K562 (cell line): ENCODE measurements around the gene TXNL1. TPM values are rescaled to one million over a fixed set of nuclear protein-coding genes. Genes with fewer than 3 reads are reported as not detected.
A peak's percentile ranks its signal among the peaks of the same experiment; 100 is the strongest.

Source experiments
- BHLHE40 ChIP-seq: IDR thresholded peaks from 2 replicates; pipeline ENCODE4 v1.6.1; 2011; ENCODE audit warnings: low read length, improper control_type of control experiment
- BMI1 ChIP-seq: fragments of 150-350 bp; IDR thresholded peaks from 2 replicates; pipeline ENCODE4 v1.6.1; 2014; ENCODE audit warnings: low read length
- CBX3 ChIP-seq, 2 experiments: IDR thresholded peaks; 1 replicate in 1 of 2; 2 replicates in 1 of 2; pipeline ENCODE4 v1.6.1; 2012; ENCODE audit warnings: inconsistent platforms in 2 of 2, low read length in 2 of 2, borderline replicate concordance in 1 of 2, control low read depth in 1 of 2
- COPS2 ChIP-seq: fragments of 450-650 bp; conservative IDR thresholded peaks from 2 replicates; pipeline ENCODE4 v1.6.1; 2016; ENCODE audit warnings: mild to moderate bottlenecking, moderate library complexity
- CREB1 ChIP-seq, 2 experiments: sonication (generic) in 1 of 2; formaldehyde crosslinking in 1 of 2; IDR thresholded peaks; 2 replicates each; pipeline versions ENCODE4 v1.6.1 to v1.8.0; 2012 to 2022; ENCODE audit warnings: inconsistent platforms in 1 of 2, mild to moderate bottlenecking in 1 of 2, missing genetic modification reagents in 1 of 2, moderate library complexity in 1 of 2
- ESRRA ChIP-seq: fragments of 450-650 bp; IDR thresholded peaks from 2 replicates; pipeline ENCODE4 v1.6.1; 2014; ENCODE audit warnings: low read depth, mild to moderate bottlenecking, moderate library complexity, borderline replicate concordance
- ETV6 ChIP-seq, 3 experiments: fragments of 150-350 bp in 1 of 3; sonication (generic) in 1 of 3; formaldehyde crosslinking in 1 of 3; IDR thresholded peaks; 2 replicates each; pipeline versions ENCODE4 v1.6.1 to v1.8.0; 2014 to 2022; ENCODE audit warnings: borderline replicate concordance in 2 of 3, low read depth in 2 of 3, antibody characterized with exemption in 1 of 3, low read length in 1 of 3, mild to moderate bottlenecking in 1 of 3, missing genetic modification reagents in 1 of 3
- FOXA3 ChIP-seq, 2 experiments: fragments of 450-650 bp in 1 of 2; sonication (generic) in 1 of 2; formaldehyde crosslinking; IDR thresholded peaks in 1 of 2; conservative IDR thresholded peaks in 1 of 2; 2 replicates each; pipeline versions ENCODE4 v1.4.0 to v1.8.0; 2020 to 2022; ENCODE audit warnings: mild to moderate bottlenecking in 2 of 2, missing genetic modification reagents in 1 of 2
- GTF2A2 ChIP-seq: IDR thresholded peaks from 2 replicates; pipeline ENCODE4 v1.6.1; 2016; ENCODE audit warnings: mild to moderate bottlenecking, missing genetic modification characterization, missing compliant biosample characterization
- HDGF ChIP-seq: fragments of 450-650 bp; IDR thresholded peaks from 2 replicates; pipeline ENCODE4 v1.6.1; 2016
- HIVEP1 ChIP-seq: fragments of 250-450 bp; sonication (Bioruptor Pico); IDR thresholded peaks from 2 replicates; pipeline ENCODE4 v1.4.0; 2020; ENCODE audit warnings: mild to moderate bottlenecking
- HLTF ChIP-seq: fragments of 450-650 bp; IDR thresholded peaks from 2 replicates; pipeline ENCODE4 v1.6.1; 2016
- ILF3 ChIP-seq: fragments of 450-650 bp; IDR thresholded peaks from 2 replicates; pipeline ENCODE4 v1.6.1; 2018; ENCODE audit warnings: antibody characterized with exemption, mild to moderate bottlenecking, moderate library complexity, borderline replicate concordance
- JUND ChIP-seq, 2 experiments: IDR thresholded peaks; 2 replicates in 1 of 2; 3 replicates in 1 of 2; pipeline ENCODE4 v1.6.1; 2011; ENCODE audit warnings: borderline replicate concordance in 2 of 2, low read depth in 2 of 2, low read length in 2 of 2, improper control_type of control experiment in 1 of 2, missing biosample characterization in 1 of 2, missing genetic modification characterization in 1 of 2, missing genetic modification reagents in 1 of 2
- KLF13 ChIP-seq: fragments of 450-650 bp; IDR thresholded peaks from 2 replicates; pipeline ENCODE4 v1.6.1; 2016; ENCODE audit warnings: missing genetic modification characterization, low read depth, mild to moderate bottlenecking, missing compliant biosample characterization, moderate library complexity, borderline replicate concordance
- MXI1 ChIP-seq: IDR thresholded peaks from 2 replicates; pipeline ENCODE4 v1.6.1; 2011; ENCODE audit warnings: low read depth, mild to moderate bottlenecking, improper control_type of control experiment, low read length
- NFATC3 ChIP-seq: fragments of 450-650 bp; IDR thresholded peaks from 2 replicates; pipeline ENCODE4 v1.6.1; 2017; ENCODE audit warnings: mild to moderate bottlenecking
- NR3C1 ChIP-seq: sonication (generic); formaldehyde crosslinking; IDR thresholded peaks from 2 replicates; pipeline ENCODE4 v1.8.1; 2022; ENCODE audit warnings: missing genetic modification reagents
- RBFOX2 ChIP-seq: fragments of 200-400 bp; formaldehyde crosslinking; IDR thresholded peaks from 2 replicates; pipeline ENCODE4 v1.6.1; 2017; ENCODE audit warnings: low read depth, mild to moderate bottlenecking, low read length, moderate library complexity
- RFX5 ChIP-seq: IDR thresholded peaks from 2 replicates; pipeline ENCODE4 v1.6.1; 2011; ENCODE audit warnings: low read depth, mild to moderate bottlenecking, improper control_type of control experiment, low read length
- TARDBP ChIP-seq: fragments of 450-650 bp; IDR thresholded peaks from 2 replicates; pipeline ENCODE4 v1.6.1; 2016
- U2AF1 ChIP-seq: fragments of 200-400 bp; formaldehyde crosslinking; optimal IDR thresholded peaks from 2 replicates; pipeline ENCODE3; 2017; ENCODE audit warnings: mild to moderate bottlenecking, low read depth, low read length, moderate library complexity
- ZNF212 ChIP-seq: fragments of 450-650 bp; formaldehyde crosslinking; IDR thresholded peaks from 2 replicates; pipeline ENCODE4 v1.4.0; 2020; ENCODE audit warnings: mild to moderate bottlenecking
- ZNF282 ChIP-seq: sonication (generic); formaldehyde crosslinking; IDR thresholded peaks from 2 replicates; pipeline ENCODE4 v1.8.1; 2023; ENCODE audit warnings: missing genetic modification reagents
- ZNF444 ChIP-seq: fragments of 250-450 bp; sonication (Bioruptor Pico); IDR thresholded peaks from 2 replicates; pipeline ENCODE4 v1.4.0; 2020; ENCODE audit warnings: mild to moderate bottlenecking, moderate library complexity
- ZNF717 ChIP-seq: fragments of 250-450 bp; sonication (Bioruptor Pico); IDR thresholded peaks from 2 replicates; pipeline ENCODE4 v1.5.0; 2021
- ZNF830 ChIP-seq: fragments of 250-450 bp; sonication (Bioruptor Pico); IDR thresholded peaks from 2 replicates; pipeline ENCODE4 v1.5.0; 2021; ENCODE audit warnings: mild to moderate bottlenecking
- polyA plus RNA-seq, 8 experiments: library from polyadenylated mRNA; depleted of rRNA in 4 of 8; stranded (reverse) in 5 of 8; unstranded in 3 of 8; fragments of >200 nt; fragmentation: Nextera tagmentation in 2 of 8; fragmentation: Illumina TruSeq in 1 of 8; extraction: Ambion mirVana in 2 of 8; extraction: Trizol in 1 of 8; gene quantifications; 2 replicates each; pipeline versions ENCODE4 v1.2.1 to v1.2.3, GENCODE V29; 2011 to 2014; ENCODE audit warnings: inconsistent platforms in 1 of 8, missing spikeins in 1 of 8
- total RNA-seq, 7 experiments: library from RNA; depleted of rRNA in 6 of 7; stranded (reverse); fragments of >200 nt in 6 of 7; fragmentation: Illumina TruSeq in 2 of 7; extraction: Trizol in 2 of 7; gene quantifications; 2 replicates each; pipeline versions ENCODE4 v1.2.1 to v1.2.3, GENCODE V29; 2011 to 2021; ENCODE audit warnings: low replicate concordance in 1 of 7
- TF ChIP-seq, protein P1 (sequence below): sonication (generic); formaldehyde crosslinking; IDR thresholded peaks from 2 replicates; pipeline ENCODE4 v1.8.0; 2022; ENCODE audit warnings: mild to moderate bottlenecking, missing genetic modification reagents
- TF ChIP-seq, protein P2 (sequence below): fragments of 250-450 bp; sonication (Bioruptor Pico); IDR thresholded peaks from 2 replicates; pipeline ENCODE4 v1.8.0; 2022; ENCODE audit warnings: inconsistent platforms

Gene TXNL1
- total and polyA plus RNA-seq, 9 of the 15 experiments (the other 6 are each of a cell fraction or from before 2014, with no cell fraction given): 45.4 to 103 (median 65.7) TPM

DNA sequence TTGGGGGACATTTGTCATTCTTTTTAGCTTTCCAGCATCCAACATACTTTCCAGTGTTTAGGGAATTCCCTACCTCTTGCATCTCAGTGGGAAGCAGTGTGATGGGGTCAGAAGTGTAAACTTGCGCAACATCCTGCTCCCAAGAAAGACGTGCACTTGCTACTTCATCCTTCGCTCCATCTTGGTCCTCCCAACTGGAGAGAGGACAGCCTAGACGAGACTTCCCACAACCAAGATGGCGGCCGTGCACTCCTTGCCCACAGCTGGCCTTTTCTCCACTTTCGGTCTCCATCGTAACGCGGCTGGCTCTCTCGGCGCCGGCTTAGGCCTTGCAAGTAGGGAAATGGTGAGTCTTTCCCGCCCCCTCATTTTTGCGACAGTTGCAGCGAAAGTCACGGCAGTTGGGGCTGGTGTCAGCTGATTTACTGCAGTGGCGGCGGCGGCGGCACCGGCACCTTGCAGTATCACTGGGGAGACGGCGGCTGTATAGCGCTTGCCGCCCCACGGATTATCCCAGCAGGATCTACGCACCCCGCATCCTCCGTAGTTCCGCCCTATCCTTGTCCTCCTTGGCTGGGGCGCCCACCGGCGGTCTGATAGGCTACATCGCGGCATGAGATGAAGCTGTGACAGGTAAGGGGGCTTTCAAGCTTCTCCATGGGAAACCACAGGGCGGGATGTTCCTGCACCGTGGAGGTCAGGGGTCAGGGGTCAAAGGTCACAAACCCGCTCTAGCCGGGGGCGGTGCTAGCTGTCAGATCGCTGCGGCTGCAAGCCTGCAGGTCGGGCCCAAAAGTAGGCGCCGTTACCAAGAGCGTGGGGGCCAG lies 12.8 kb upstream of the TXNL1 start, which contains the start of gene WDR7 (continued):
- TF ChIP-seq JUND (IDR thresholded peaks at IDR 0.05; ENCODE audit: borderline replicate concordance, low read depth, low read length): no peak; the same call in 1 of the 2 replicates
- TF ChIP-seq JUND (tag; IDR thresholded peaks at IDR 0.05; ENCODE audit: borderline replicate concordance, low read depth, low read length): no peak
- peak; percentile 68; the same call in 1 of the 2 replicates for TF ChIP-seq ESRRA
- TF ChIP-seq BHLHE40: no peak
- no peak for TF ChIP-seq ZNF212 (CRISPR knock-in tag)
- no peak for TF ChIP-seq FOXA3 (CRISPR knock-in tag; conservative IDR thresholded peaks at IDR 0.05 in 1 of 2, IDR thresholded peaks at IDR 0.05 in 1 of 2)
- no peak for TF ChIP-seq HIVEP1 (CRISPR knock-in tag)
- TF ChIP-seq CREB1 (IDR thresholded peaks at IDR 0.05): no peak; the same call in 1 of the 2 replicates
- TF ChIP-seq CREB1 (CRISPR knock-in tag; IDR thresholded peaks at IDR 0.05): peak; percentile 59
- TF ChIP-seq RFX5: no peak
- no peak for TF ChIP-seq ETV6 (IDR thresholded peaks at IDR 0.05; ENCODE audit: borderline replicate concordance in 1 of 2, low read depth in 2 of 2, low read length in 1 of 2)
- no peak for TF ChIP-seq ETV6 (CRISPR knock-in tag; IDR thresholded peaks at IDR 0.05; ENCODE audit: borderline replicate concordance)
- TF ChIP-seq KLF13 (tag): no peak
- TF ChIP-seq, protein P1, sequence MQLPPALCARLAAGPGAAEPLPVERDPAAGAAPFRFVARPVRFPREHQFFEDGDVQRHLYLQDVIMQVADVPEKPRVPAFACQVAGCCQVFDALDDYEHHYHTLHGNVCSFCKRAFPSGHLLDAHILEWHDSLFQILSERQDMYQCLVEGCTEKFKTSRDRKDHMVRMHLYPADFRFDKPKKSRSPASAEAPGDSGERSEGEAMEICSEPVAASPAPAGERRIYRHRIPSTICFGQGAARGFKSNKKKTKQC (CRISPR knock-in tag): no peak
- no peak for TF ChIP-seq COPS2
- TF ChIP-seq ILF3: no peak
- no peak for TF ChIP-seq CBX3 (IDR thresholded peaks at IDR 0.05; ENCODE audit: borderline replicate concordance in 1 of 2, low read length in 2 of 2)
- no peak for TF ChIP-seq NR3C1 (CRISPR knock-in tag)
- TF ChIP-seq ZNF282 (CRISPR knock-in tag): no peak
- no peak for TF ChIP-seq ZNF717 (CRISPR knock-in tag)
- no peak for TF ChIP-seq GTF2A2 (tag)
- TF ChIP-seq ZNF444 (CRISPR knock-in tag): no peak
- TF ChIP-seq TARDBP: no peak
- no peak for TF ChIP-seq ZNF830 (CRISPR knock-in tag)
- TF ChIP-seq U2AF1: no peak
- TF ChIP-seq BMI1: no peak
- TF ChIP-seq HLTF: no peak
- TF ChIP-seq RBFOX2: peak; percentile 84
- TF ChIP-seq, protein P2, sequence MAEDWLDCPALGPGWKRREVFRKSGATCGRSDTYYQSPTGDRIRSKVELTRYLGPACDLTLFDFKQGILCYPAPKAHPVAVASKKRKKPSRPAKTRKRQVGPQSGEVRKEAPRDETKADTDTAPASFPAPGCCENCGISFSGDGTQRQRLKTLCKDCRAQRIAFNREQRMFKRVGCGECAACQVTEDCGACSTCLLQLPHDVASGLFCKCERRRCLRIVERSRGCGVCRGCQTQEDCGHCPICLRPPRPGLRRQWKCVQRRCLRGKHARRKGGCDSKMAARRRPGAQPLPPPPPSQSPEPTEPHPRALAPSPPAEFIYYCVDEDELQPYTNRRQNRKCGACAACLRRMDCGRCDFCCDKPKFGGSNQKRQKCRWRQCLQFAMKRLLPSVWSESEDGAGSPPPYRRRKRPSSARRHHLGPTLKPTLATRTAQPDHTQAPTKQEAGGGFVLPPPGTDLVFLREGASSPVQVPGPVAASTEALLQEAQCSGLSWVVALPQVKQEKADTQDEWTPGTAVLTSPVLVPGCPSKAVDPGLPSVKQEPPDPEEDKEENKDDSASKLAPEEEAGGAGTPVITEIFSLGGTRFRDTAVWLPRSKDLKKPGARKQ (CRISPR knock-in tag): no peak
- no peak for TF ChIP-seq NFATC3
- no peak for TF ChIP-seq HDGF
- TF ChIP-seq MXI1: no peak
